GM13977 (cell line): ENCODE measurements around the gene GGACT.
"Not testable (repeated sequence)": the region's sequence is repeated elsewhere in the genome, so short reads cannot be mapped to it uniquely, and the experiment has no call there.

Source experiments
- DNase-seq: peaks from one replicate; pipeline ENCODE4 v3.0.0; 2012; ENCODE audit warnings: low spot score
- CTCF ChIP-seq: IDR thresholded peaks from 2 replicates; pipeline ENCODE4 v1.5.1; 2012; ENCODE audit warnings: mild to moderate bottlenecking, control low read depth; ENCODE audit not compliant: insufficient read depth; ENCODE audit errors: extremely low read depth, missing control alignments
- in situ Hi-C: fragments of 300-500 bp; cut with MboI; formaldehyde crosslinking; loops from one replicate; pipeline ENCODE4 v1.12.0; 2022; ENCODE audit warnings: low sequenced_read_pairs, low pct_unique_long_range_greater_than_20kb, mixed read lengths, inconsistent platforms; ENCODE audit not compliant: unreplicated experiment

Gene GGACT

GRCh38 chr13:100528820-100529219 is 59.8 kb downstream of the GGACT start:
- TF ChIP-seq CTCF: no peak

GRCh38 chr13:100528353-100528752 is 60.2 kb downstream of the GGACT start:
- DNase-seq: no peak
- no peak for TF ChIP-seq CTCF
- in situ Hi-C loops: no loop called here

More at GRCh38 chr13:100528820-100529219, 59.8 kb downstream of the GGACT start:
- DNase-seq: no peak
- in situ Hi-C loops: no loop called here

- no peak for DNase-seq
- in situ Hi-C loops: no loop called here
- TF ChIP-seq CTCF: no peak
Observed at GRCh38 chr13:100527644-100528043, 60.9 kb downstream of the GGACT start.

- no peak for TF ChIP-seq CTCF
- in situ Hi-C loops: no loop called here
- no peak for DNase-seq
Observed at GRCh38 chr13:100526318-100527000, 62.1 kb downstream of the GGACT start.

GRCh38 chr13:100525453-100526317 is 62.9 kb downstream of the GGACT start:
- in situ Hi-C loops: no loop called here
- DNase-seq: no peak
- TF ChIP-seq CTCF: no peak

- not testable (repeated sequence) for DNase-seq
- in situ Hi-C loops: loop anchor here (25.0 kb wide), 1 partner anchor 537 kb away; the partner anchor contains the start of gene ZIC2
Observed at GRCh38 chr13:100524688-100525087, 63.9 kb downstream of the GGACT start.

- DNase-seq: no peak
- TF ChIP-seq CTCF: no peak
- in situ Hi-C loops: loop anchor here (25.0 kb wide), 1 partner anchor 537 kb away; the partner anchor contains the start of gene ZIC2
Observed at GRCh38 chr13:100523981-100524386, 64.6 kb downstream of the GGACT start.
